ENCODE measurements around the gene CYSLTR2.

DNA sequence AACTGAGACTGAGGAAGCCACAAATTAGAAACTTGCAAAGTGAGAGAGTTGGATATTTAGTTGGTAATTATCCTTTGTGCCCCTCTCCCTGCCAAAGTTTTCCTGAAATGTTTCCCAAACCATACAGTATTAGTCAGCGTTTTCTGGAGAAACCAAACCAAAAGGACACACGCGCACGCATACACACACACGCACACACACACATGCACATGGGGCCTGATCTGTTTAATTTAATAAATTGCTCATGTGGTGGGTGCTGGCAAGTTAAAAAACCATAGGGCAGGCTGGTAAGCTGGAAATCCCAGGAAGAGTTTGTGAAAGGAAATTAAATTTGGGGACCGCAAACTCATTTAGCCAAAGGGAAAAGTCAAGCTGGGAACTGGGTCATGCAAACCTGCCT lies 11.7 kb upstream of the CYSLTR2 start:
- TF ChIP-seq, protein P1, sequence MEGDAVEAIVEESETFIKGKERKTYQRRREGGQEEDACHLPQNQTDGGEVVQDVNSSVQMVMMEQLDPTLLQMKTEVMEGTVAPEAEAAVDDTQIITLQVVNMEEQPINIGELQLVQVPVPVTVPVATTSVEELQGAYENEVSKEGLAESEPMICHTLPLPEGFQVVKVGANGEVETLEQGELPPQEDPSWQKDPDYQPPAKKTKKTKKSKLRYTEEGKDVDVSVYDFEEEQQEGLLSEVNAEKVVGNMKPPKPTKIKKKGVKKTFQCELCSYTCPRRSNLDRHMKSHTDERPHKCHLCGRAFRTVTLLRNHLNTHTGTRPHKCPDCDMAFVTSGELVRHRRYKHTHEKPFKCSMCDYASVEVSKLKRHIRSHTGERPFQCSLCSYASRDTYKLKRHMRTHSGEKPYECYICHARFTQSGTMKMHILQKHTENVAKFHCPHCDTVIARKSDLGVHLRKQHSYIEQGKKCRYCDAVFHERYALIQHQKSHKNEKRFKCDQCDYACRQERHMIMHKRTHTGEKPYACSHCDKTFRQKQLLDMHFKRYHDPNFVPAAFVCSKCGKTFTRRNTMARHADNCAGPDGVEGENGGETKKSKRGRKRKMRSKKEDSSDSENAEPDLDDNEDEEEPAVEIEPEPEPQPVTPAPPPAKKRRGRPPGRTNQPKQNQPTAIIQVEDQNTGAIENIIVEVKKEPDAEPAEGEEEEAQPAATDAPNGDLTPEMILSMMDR (conservative IDR thresholded peaks at IDR 0.05 in 1 of 2, IDR thresholded peaks at IDR 0.05 in 1 of 2; ENCODE audit: extremely low read depth in 1 of 2, insufficient read depth in 1 of 2, low read depth in 1 of 2, low read length in 2 of 2) = no peak
- TF ChIP-seq EZH2 (IDR thresholded peaks at IDR 0.05; ENCODE audit: borderline replicate concordance, low read length) = no peak

All from mammary epithelial cell (primary cell).